A549 (cell line): ENCODE data around the gene DCD. TPM values are rescaled to one million over a fixed set of nuclear protein-coding genes. Genes with fewer than 3 reads are reported as not detected.

ENCODE experiments used
- ATAC-seq, 2 experiments: fragments of 200-7000 bp in 1 of 2; fragments of >200 bp in 1 of 2; cut with Nextera tagmentation in 1 of 2; cut with Tn5 transposase in 1 of 2; 3 replicates each; pipeline versions ENCODE4 v1.8.0 to v1.9.1; 2018 to 2020; ENCODE audit warnings: mild to moderate bottlenecking in 1 of 2, moderate library complexity in 1 of 2
- CTCF ChIA-PET: fragments of 300-600 bp; sonication (Branson Sonifier 250); formaldehyde crosslinking; extraction: SDS; loops from one replicate; lab custom pipeline; 2021; ENCODE audit warnings: antibody characterized with exemption, inconsistent platforms; lab: Yijun Ruan, JAX
- POLR2A ChIA-PET: fragments of 350-600 bp; formaldehyde crosslinking; extraction: SDS; loops from one replicate; lab custom pipeline; 2021; ENCODE audit warnings: antibody characterized with exemption, inconsistent platforms; lab: Yijun Ruan, JAX
- DNase-seq, 2 experiments: peaks; one replicate each; pipeline versions ENCODE4 v3.0.0 to v3.0.0-alpha.2; 2011 to 2016; ENCODE audit warnings: low read depth in 1 of 2, low spot score in 1 of 2
- FAIRE-seq: peaks from 2 replicates; lab custom pipeline; 2011; peaks lifted over from hg19 to GRCh38; lab: Jason Lieb, UNC
- H3K27ac ChIP-seq, 2 experiments: fragments of >200 bp; sonication (Bioruptor Twin); formaldehyde crosslinking; 3 replicates each; pipeline ENCODE4 v1.5.1; 2016 to 2017
- H3K4me1 ChIP-seq: fragments of >200 bp; sonication (Bioruptor Twin); formaldehyde crosslinking; 3 replicates; pipeline ENCODE4 v1.6.1; 2016
- H3K4me2 ChIP-seq: fragments of >200 bp; sonication (Bioruptor Twin); formaldehyde crosslinking; 3 replicates; pipeline ENCODE4 v1.6.1; 2016
- H3K4me3 ChIP-seq: fragments of >200 bp; sonication (Bioruptor Twin); formaldehyde crosslinking; 3 replicates; pipeline ENCODE4 v1.5.1; 2016
- H3K9me3 ChIP-seq: fragments of >200 bp; sonication (Bioruptor Twin); formaldehyde crosslinking; 3 replicates; pipeline ENCODE4 v1.6.1; 2016
- ATOH8 ChIP-seq: fragments of 250-450 bp; sonication (Bioruptor Pico); IDR thresholded peaks from 2 replicates; pipeline ENCODE4 v1.5.0; 2020; ENCODE audit warnings: low read depth, mild to moderate bottlenecking, moderate library complexity
- BHLHE40 ChIP-seq: IDR thresholded peaks from 2 replicates; pipeline ENCODE4 v1.6.1; 2012; ENCODE audit warnings: low read depth, low read length, inconsistent platforms
- CHD2 ChIP-seq: fragments of 150-350 bp; IDR thresholded peaks from 2 replicates; pipeline ENCODE4 v1.6.1; 2014; ENCODE audit warnings: low read length; ENCODE audit not compliant: partially characterized antibody
- EHF ChIP-seq: fragments of 250-450 bp; sonication (Bioruptor Pico); IDR thresholded peaks from 2 replicates; pipeline ENCODE4 v1.5.0; 2020; ENCODE audit warnings: mild to moderate bottlenecking
- ESRRA ChIP-seq: fragments of 150-350 bp; IDR thresholded peaks from 2 replicates; pipeline ENCODE4 v1.6.1; 2014; ENCODE audit warnings: mild to moderate bottlenecking, low read length, borderline replicate concordance
- FOSB ChIP-seq: fragments of 250-450 bp; sonication (Bioruptor Pico); IDR thresholded peaks from 2 replicates; pipeline ENCODE4 v1.5.0; 2020; ENCODE audit warnings: mild to moderate bottlenecking, moderate library complexity
- FOXS1 ChIP-seq: fragments of 250-450 bp; sonication (Bioruptor Pico); IDR thresholded peaks from 2 replicates; pipeline ENCODE4 v1.5.0; 2020; ENCODE audit warnings: mild to moderate bottlenecking, moderate library complexity
- GATA3 ChIP-seq: IDR thresholded peaks from 2 replicates; pipeline ENCODE4 v1.6.1; 2012; ENCODE audit warnings: borderline replicate concordance
- HES2 ChIP-seq: fragments of >200 bp; sonication (Bioruptor Twin); formaldehyde crosslinking; IDR thresholded peaks from 2 replicates; pipeline ENCODE4 v1.6.1; 2016
- HEYL ChIP-seq: fragments of 250-450 bp; sonication (Bioruptor Pico); IDR thresholded peaks from 2 replicates; pipeline ENCODE4 v1.8.0; 2021; ENCODE audit warnings: mild to moderate bottlenecking, moderate library complexity
- HMGXB4 ChIP-seq: fragments of 250-450 bp; sonication (Bioruptor Pico); IDR thresholded peaks from 2 replicates; pipeline ENCODE4 v1.5.0; 2021; ENCODE audit warnings: mild to moderate bottlenecking, moderate library complexity, borderline replicate concordance
- HOXB5 ChIP-seq: fragments of 250-450 bp; sonication (Bioruptor Pico); IDR thresholded peaks from 2 replicates; pipeline ENCODE4 v1.5.0; 2020; ENCODE audit warnings: mild to moderate bottlenecking, moderate library complexity
- KDM1A ChIP-seq: fragments of 200-600 bp; sonication (generic); IDR thresholded peaks from 2 replicates; pipeline ENCODE4 v1.6.1; 2016; ENCODE audit warnings: low read depth, mild to moderate bottlenecking
- MAFK ChIP-seq: fragments of 450-650 bp; IDR thresholded peaks from 2 replicates; pipeline ENCODE4 v1.6.1; 2014; ENCODE audit not compliant: partially characterized antibody
- PBX3 ChIP-seq: IDR thresholded peaks from 2 replicates; pipeline ENCODE4 v1.6.1; 2012
- PHF8 ChIP-seq: fragments of 200-600 bp; sonication (generic); IDR thresholded peaks from 2 replicates; pipeline ENCODE4 v1.6.1; 2016; ENCODE audit warnings: low read depth, mild to moderate bottlenecking, antibody characterized with exemption, moderate library complexity, borderline replicate concordance
- POLR2A ChIP-seq: IDR thresholded peaks from 2 replicates; pipeline ENCODE4 v1.6.1; 2012; ENCODE audit warnings: mild to moderate bottlenecking, low read length
- RAD21 ChIP-seq, 2 experiments: fragments of >200 bp in 1 of 2; sonication (Bioruptor Twin) in 1 of 2; formaldehyde crosslinking in 1 of 2; IDR thresholded peaks in 1 of 2; conservative IDR thresholded peaks in 1 of 2; 2 replicates in 1 of 2; 3 replicates in 1 of 2; pipeline ENCODE4 v1.6.1; 2012 to 2018; ENCODE audit warnings: inconsistent platforms in 1 of 2
- RCOR1 ChIP-seq: fragments of 150-350 bp; IDR thresholded peaks from 2 replicates; pipeline ENCODE4 v1.6.1; 2014; ENCODE audit warnings: antibody characterized with exemption, low read length, low read depth
- REST ChIP-seq: fragments of 200-600 bp; sonication (generic); IDR thresholded peaks from 2 replicates; pipeline ENCODE4 v1.6.1; 2016; ENCODE audit warnings: antibody characterized with exemption, mild to moderate bottlenecking, moderate library complexity
- RFX5 ChIP-seq: fragments of 450-650 bp; IDR thresholded peaks from 2 replicates; pipeline ENCODE4 v1.7.1; 2014; ENCODE audit warnings: antibody characterized with exemption, mild to moderate bottlenecking, moderate library complexity
- RNF2 ChIP-seq: fragments of 200-600 bp; sonication (generic); IDR thresholded peaks from 2 replicates; pipeline ENCODE4 v1.6.1; 2016; ENCODE audit warnings: low read depth, mild to moderate bottlenecking, antibody characterized with exemption, moderate library complexity, borderline replicate concordance
- SMC3 ChIP-seq: fragments of >200 bp; sonication (Bioruptor Twin); formaldehyde crosslinking; IDR thresholded peaks from 3 replicates; pipeline ENCODE4 v1.6.1; 2018; ENCODE audit warnings: inconsistent platforms
- SREBF2 ChIP-seq: fragments of 450-650 bp; IDR thresholded peaks from 2 replicates; pipeline ENCODE4 v1.6.1; 2014; ENCODE audit warnings: mild to moderate bottlenecking, moderate library complexity
- ZFP36 ChIP-seq: fragments of 450-650 bp; IDR thresholded peaks from 2 replicates; pipeline ENCODE4 v1.6.1; 2014; ENCODE audit warnings: borderline replicate concordance; ENCODE audit not compliant: partially characterized antibody
- ZNF302 ChIP-seq: fragments of 250-450 bp; sonication (Bioruptor Pico); IDR thresholded peaks from 2 replicates; pipeline ENCODE4 v1.9.0; 2021; ENCODE audit warnings: inconsistent platforms, mild to moderate bottlenecking, moderate library complexity
- WGBS: methylation state at CpG from one replicate; pipeline ENCODE4 v1.1.6; 2017; ENCODE audit errors: missing lambda C conversion rate; 5-methylcytosine and 5-hydroxymethylcytosine counted together
- polyA plus RNA-seq, 4 experiments: library from polyadenylated mRNA; depleted of rRNA in 3 of 4; stranded (reverse); fragments of >200 nt; fragmentation: RNase III in 1 of 4; extraction: RNeasy Plus Mini Kit Qiagen cat#74134 plus additional on column Dnase treatment in 1 of 4; gene quantifications; 2 replicates in 3 of 4; 3 replicates in 1 of 4; pipeline ENCODE4 v1.2.3, GENCODE V29; 2011 to 2017

The DCD gene
- polyA plus RNA-seq, 2 of the 4 experiments (the other 2 are of a cell fraction): not detected

GRCh38 chr12:54654926-54655325 lies 6.8 kb upstream of the DCD start:
- no peak overlapping the region for H3K4me2 ChIP-seq
- no peak overlapping the region for H3K27ac ChIP-seq
- FAIRE-seq: no peak
- TF ChIP-seq PHF8: no peak
- TF ChIP-seq BHLHE40: no peak
- TF ChIP-seq SMC3: no peak
- TF ChIP-seq EHF (CRISPR knock-in tag): no peak
- TF ChIP-seq POLR2A: no peak
- TF ChIP-seq ZFP36: no peak
- TF ChIP-seq KDM1A: no peak
- TF ChIP-seq RFX5: no peak
- no peak for TF ChIP-seq SREBF2
- no peak for TF ChIP-seq FOXS1
- no peak for TF ChIP-seq FOSB (CRISPR knock-in tag)
- no peak for TF ChIP-seq HES2
- ATAC-seq: no peak
- ChIA-PET POLR2A (no interaction called here), CTCF (interaction anchor here (0.7 kb wide), 2 partner anchors 12 to 75 kb away, joined by 3 read pairs; no protein-coding TSS in a partner anchor)
- no peak for DNase-seq
- H3K4me3 ChIP-seq: no peak overlapping the region
- no peaks in the 10 kb centered on the region for H3K9me3 ChIP-seq
- 18% methylated on average over 2 of the region's 2 CpGs for WGBS
- H3K4me1 ChIP-seq: no peaks in the 10 kb centered on the region

- WGBS: 17% methylated on average over 9 of the region's 9 CpGs
- H3K4me3 ChIP-seq: no peak overlapping the region
- no peaks in the 10 kb centered on the region for H3K9me3 ChIP-seq
- FAIRE-seq (no peak), DNase-seq (no peak), ATAC-seq (no peak)
- H3K4me1 ChIP-seq: no peaks in the 10 kb centered on the region
- no peak overlapping the region for H3K4me2 ChIP-seq
- ChIA-PET CTCF (interaction anchor here (0.6 to 1.5 kb wide), 2 partner anchors 57 to 73 kb away, joined by 3 read pairs; no protein-coding TSS in a partner anchor), POLR2A (no interaction called here)
- no peak for TF ChIP-seq KDM1A
- TF ChIP-seq MAFK: no peak
- no peak for TF ChIP-seq FOSB (CRISPR knock-in tag)
- TF ChIP-seq ATOH8 (CRISPR knock-in tag): no peak
- no peak for TF ChIP-seq PBX3
- no peak for TF ChIP-seq RAD21 (conservative IDR thresholded peaks at IDR 0.05 in 1 of 2, IDR thresholded peaks at IDR 0.05 in 1 of 2)
- TF ChIP-seq RNF2: no peak
- TF ChIP-seq ESRRA: no peak
- TF ChIP-seq SMC3: no peak
- no peak overlapping the region for H3K27ac ChIP-seq
Observed at GRCh38 chr12:54653025-54653424, 4.9 kb upstream of the DCD start.

- POLR2A ChIA-PET: no interaction called here
- CTCF ChIA-PET: interaction anchor here (1.3 kb wide), 1 partner anchor 16 kb away, joined by 3 read pairs; no protein-coding TSS in a partner anchor
- FAIRE-seq: no peak
- ATAC-seq: no peak
- Histone ChIP-seq H3K9me3 (no peaks in the 10 kb centered on the region), H3K4me1 (no peaks in the 10 kb centered on the region), H3K27ac (no peak overlapping the region), H3K4me3 (no peak overlapping the region), H3K4me2 (no peak overlapping the region)
- TF ChIP-seq KDM1A: no peak
- TF ChIP-seq HMGXB4 (CRISPR knock-in tag): no peak
- TF ChIP-seq GATA3: no peak
- TF ChIP-seq MAFK: no peak
- no peak for TF ChIP-seq HOXB5 (CRISPR knock-in tag)
- no peak for TF ChIP-seq REST
- TF ChIP-seq CHD2: no peak
- TF ChIP-seq RAD21 (conservative IDR thresholded peaks at IDR 0.05 in 1 of 2, IDR thresholded peaks at IDR 0.05 in 1 of 2): no peak
- no peak for TF ChIP-seq SMC3
- no peak for TF ChIP-seq HEYL (CRISPR knock-in tag)
- no peak for TF ChIP-seq ZNF302 (CRISPR knock-in tag)
- no peak for TF ChIP-seq RCOR1
- no peak for TF ChIP-seq SREBF2
- no peak for DNase-seq
- WGBS: 17% methylated on average over 5 of the region's 5 CpGs
Observed at GRCh38 chr12:54650889-54651288, 2.7 kb upstream of the DCD start.
